Measurements from ENCODE around the gene HRH1. TPM values are rescaled to one million over a fixed set of nuclear protein-coding genes. Genes with fewer than 3 reads are reported as not detected.
"Not testable (repeated sequence)": the region's sequence is repeated elsewhere in the genome, so short reads cannot be mapped to it uniquely, and the experiment has no call there.

The HRH1 gene
- total and polyA plus RNA-seq, 2 experiments from 2014 or later: not detected

DNA sequence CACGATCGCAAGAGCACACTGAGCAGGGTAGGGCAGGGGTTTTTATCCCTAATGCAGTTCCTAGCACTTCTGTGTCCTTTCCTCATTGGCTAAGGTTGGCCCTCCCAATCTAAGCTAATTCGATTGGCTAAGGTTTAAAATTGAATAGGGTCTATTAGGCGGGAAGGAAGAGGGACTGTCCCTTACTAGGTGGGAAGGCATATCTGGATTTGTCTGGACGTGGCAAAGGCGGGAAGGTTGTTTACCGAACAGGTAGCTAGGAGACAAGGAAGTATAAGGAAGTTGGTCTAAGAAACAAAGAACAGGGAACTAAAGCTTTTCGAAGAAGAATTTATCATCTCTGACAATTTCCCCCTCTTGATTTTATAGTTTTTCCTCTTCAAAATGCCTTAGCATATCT lies 93.1 kb downstream of the HRH1 start:
- DNase-seq (ENCODE audit: low read depth in 1 of 2, low spot score in 1 of 2): no peak
- Histone ChIP-seq H3K27ac (no peak overlapping the region), H3K4me1 (ENCODE audit: low read depth) (no peaks in the 10 kb centered on the region), H3K27me3 (no peaks in the 10 kb centered on the region), H3K9me3 (ENCODE audit: low read depth) (no peaks in the 10 kb centered on the region), H3K4me3 (no peak overlapping the region), H3K36me3 (no peaks in the 10 kb centered on the region)
- TF ChIP-seq, protein P1, sequence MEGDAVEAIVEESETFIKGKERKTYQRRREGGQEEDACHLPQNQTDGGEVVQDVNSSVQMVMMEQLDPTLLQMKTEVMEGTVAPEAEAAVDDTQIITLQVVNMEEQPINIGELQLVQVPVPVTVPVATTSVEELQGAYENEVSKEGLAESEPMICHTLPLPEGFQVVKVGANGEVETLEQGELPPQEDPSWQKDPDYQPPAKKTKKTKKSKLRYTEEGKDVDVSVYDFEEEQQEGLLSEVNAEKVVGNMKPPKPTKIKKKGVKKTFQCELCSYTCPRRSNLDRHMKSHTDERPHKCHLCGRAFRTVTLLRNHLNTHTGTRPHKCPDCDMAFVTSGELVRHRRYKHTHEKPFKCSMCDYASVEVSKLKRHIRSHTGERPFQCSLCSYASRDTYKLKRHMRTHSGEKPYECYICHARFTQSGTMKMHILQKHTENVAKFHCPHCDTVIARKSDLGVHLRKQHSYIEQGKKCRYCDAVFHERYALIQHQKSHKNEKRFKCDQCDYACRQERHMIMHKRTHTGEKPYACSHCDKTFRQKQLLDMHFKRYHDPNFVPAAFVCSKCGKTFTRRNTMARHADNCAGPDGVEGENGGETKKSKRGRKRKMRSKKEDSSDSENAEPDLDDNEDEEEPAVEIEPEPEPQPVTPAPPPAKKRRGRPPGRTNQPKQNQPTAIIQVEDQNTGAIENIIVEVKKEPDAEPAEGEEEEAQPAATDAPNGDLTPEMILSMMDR (IDR thresholded peaks at IDR 0.05; ENCODE audit: low read depth, low read length): no peak

DNA sequence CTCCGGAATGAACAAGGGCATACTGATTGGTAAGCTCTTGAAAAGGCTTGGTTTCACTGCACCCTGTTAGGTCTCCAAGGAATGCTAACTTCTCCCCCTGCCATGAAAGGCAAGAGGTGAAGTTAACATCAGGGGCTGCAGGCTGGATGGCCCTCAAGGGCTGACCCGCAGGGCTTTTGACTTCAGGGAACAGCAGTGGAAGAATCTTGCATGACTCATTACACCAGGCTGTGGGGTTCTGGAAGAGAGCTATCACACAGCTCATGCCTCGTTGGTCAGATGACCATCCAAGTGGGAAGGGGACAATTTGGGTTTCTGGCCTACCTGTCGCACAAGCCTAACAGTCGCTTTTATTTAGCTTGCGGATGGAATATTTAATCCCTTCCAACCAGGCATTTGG lies 94.3 kb downstream of the HRH1 start:
- no peak overlapping the region for H3K27ac ChIP-seq
- H3K36me3 ChIP-seq: no peaks in the 10 kb centered on the region
- no peak overlapping the region for H3K4me3 ChIP-seq
- H3K4me1 ChIP-seq (ENCODE audit: low read depth): no peaks in the 10 kb centered on the region
- DNase-seq (ENCODE audit: low read depth in 1 of 2, low spot score in 1 of 2): no peak
- no peaks in the 10 kb centered on the region for H3K27me3 ChIP-seq
- H3K9me3 ChIP-seq (ENCODE audit: low read depth): no peaks in the 10 kb centered on the region
- TF ChIP-seq, protein P1 (IDR thresholded peaks at IDR 0.05; ENCODE audit: low read depth, low read length): no peak

GRCh38 chr3:11250902-11251806 lies 96.9 kb downstream of the HRH1 start:
- H3K27me3 ChIP-seq: no peaks in the 10 kb centered on the region
- H3K9me3 ChIP-seq (ENCODE audit: low read depth): no peaks in the 10 kb centered on the region
- H3K27ac ChIP-seq: no peak overlapping the region
- TF ChIP-seq, protein P1 (IDR thresholded peaks at IDR 0.05; ENCODE audit: low read depth, low read length): no peak
- DNase-seq (ENCODE audit: low read depth in 1 of 2, low spot score in 1 of 2): no peak
- no peaks in the 10 kb centered on the region for H3K36me3 ChIP-seq
- H3K4me1 ChIP-seq (ENCODE audit: low read depth): no peaks in the 10 kb centered on the region
- H3K4me3 ChIP-seq: no peak overlapping the region

DNA sequence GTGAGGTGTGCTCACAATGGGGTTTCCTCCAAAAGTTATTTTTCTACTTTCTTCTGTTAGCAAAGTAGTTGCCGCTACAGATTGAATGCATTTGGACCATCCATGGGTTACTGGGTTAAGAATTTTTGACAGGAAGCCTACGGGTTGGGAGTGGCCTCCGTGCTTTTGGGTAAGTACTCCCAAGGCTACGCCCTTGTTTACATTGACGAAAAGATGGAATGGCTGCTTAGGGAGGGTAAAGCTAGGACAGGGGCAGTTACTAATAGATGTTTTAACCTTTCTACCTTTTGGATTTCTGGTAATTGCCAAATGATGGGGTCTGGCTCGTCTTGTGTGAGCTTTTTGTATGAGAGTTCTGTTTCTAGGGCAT lies 97.5 kb downstream of the HRH1 start:
- H3K36me3 ChIP-seq: no peaks in the 10 kb centered on the region
- no peak for DNase-seq (ENCODE audit: low read depth in 1 of 2, low spot score in 1 of 2)
- H3K27me3 ChIP-seq: no peaks in the 10 kb centered on the region
- H3K9me3 ChIP-seq (ENCODE audit: low read depth): no peaks in the 10 kb centered on the region
- no peak overlapping the region for H3K27ac ChIP-seq
- TF ChIP-seq, protein P1 (IDR thresholded peaks at IDR 0.05; ENCODE audit: low read depth, low read length): no peak
- no peak overlapping the region for H3K4me3 ChIP-seq
- H3K4me1 ChIP-seq (ENCODE audit: low read depth): no peaks in the 10 kb centered on the region

- Histone ChIP-seq H3K27ac (no peak overlapping the region), H3K4me3 (no peak overlapping the region), H3K9me3 (ENCODE audit: low read depth) (no peaks in the 10 kb centered on the region), H3K4me1 (ENCODE audit: low read depth) (no peaks in the 10 kb centered on the region), H3K36me3 (no peaks in the 10 kb centered on the region), H3K27me3 (no peaks in the 10 kb centered on the region)
- TF ChIP-seq, protein P1 (IDR thresholded peaks at IDR 0.05; ENCODE audit: low read depth, low read length): no peak
- DNase-seq (ENCODE audit: low read depth in 1 of 2, low spot score in 1 of 2): no peak
Measured at GRCh38 chr3:11254876-11255275, 100.6 kb downstream of the HRH1 start.

DNA sequence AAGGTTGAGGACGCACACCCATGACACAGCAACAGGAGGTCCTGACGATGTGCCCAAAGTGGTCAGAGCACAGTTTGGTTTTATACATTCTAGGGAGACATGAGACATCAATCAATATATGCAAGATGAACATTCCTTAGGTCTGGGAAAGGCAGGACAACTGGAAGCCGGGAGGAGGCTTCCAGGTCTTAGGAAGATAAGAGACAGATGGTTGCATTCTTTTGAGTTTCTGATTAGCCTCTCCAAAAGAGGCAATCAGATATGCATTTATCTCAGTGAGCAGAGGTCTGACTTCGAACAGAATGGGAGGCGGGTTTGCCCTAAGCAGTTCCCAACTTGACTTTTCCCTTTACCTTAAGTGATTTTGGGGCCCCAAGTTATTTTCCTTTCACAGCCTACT lies 101.2 kb downstream of the HRH1 start:
- H3K27me3 ChIP-seq; H3K4me1 ChIP-seq (ENCODE audit: low read depth); H3K27ac ChIP-seq; H3K4me3 ChIP-seq; H3K36me3 ChIP-seq; H3K9me3 ChIP-seq (ENCODE audit: low read depth); DNase-seq (ENCODE audit: low read depth in 1 of 2, low spot score in 1 of 2): not testable (repeated sequence)

All from cardiac muscle cell (in vitro differentiated cells and primary cell).